Thyroid gland (tissue), 4 donors: ENCODE data around the gene SLC13A3. TPM values are rescaled to one million over a fixed set of nuclear protein-coding genes. Genes with fewer than 3 reads are reported as not detected.

Experiments used
- DNase-seq, 2 donors: peaks; one replicate each; pipeline ENCODE4 v3.0.0-alpha.2; 2019
- H3K27ac ChIP-seq, 3 donors: fragments of 200-600 bp; sonication (generic); 1 replicate in 2 of 3; 2 replicates in 1 of 3; pipeline ENCODE4 v1.5.1; 2016 to 2019; ENCODE audit warnings: mild to moderate bottlenecking in 1 of 3, moderate library complexity in 1 of 3
- H3K27me3 ChIP-seq: fragments of 200-600 bp; sonication (generic); one replicate; pipeline ENCODE4 v1.5.1; 2019
- H3K36me3 ChIP-seq, 2 donors: fragments of 200-600 bp; sonication (generic); one replicate each; pipeline ENCODE4 v1.5.1; 2016 to 2019
- H3K4me1 ChIP-seq, 2 donors: fragments of 200-600 bp; sonication (generic); one replicate each; pipeline ENCODE4 v1.5.1; 2017 to 2019
- H3K4me3 ChIP-seq, 3 donors: fragments of 200-600 bp; sonication (generic); replicated peaks in 1 of 3; 1 replicate in 2 of 3; 2 replicates in 1 of 3; pipeline ENCODE4 v1.5.1; 2016; ENCODE audit warnings: mild to moderate bottlenecking in 1 of 3
- H3K9me3 ChIP-seq: fragments of 200-600 bp; sonication (generic); one replicate; pipeline ENCODE4 v1.5.1; 2017
- POLR2A ChIP-seq, 2 donors: fragments of 450-650 bp; IDR thresholded peaks; one replicate each; pipeline ENCODE4 v1.6.1; 2017; ENCODE audit warnings: antibody characterized with exemption in 2 of 2, mild to moderate bottlenecking in 2 of 2, moderate library complexity in 1 of 2
- WGBS, 2 donors: methylation state at CpG; one replicate each; pipeline ENCODE4 v1.1.5; 2017; 5-methylcytosine and 5-hydroxymethylcytosine counted together
- intact Hi-C: fragments of 100-400 bp; cut with DNase I; formaldehyde crosslinking; loops from one replicate; pipeline ENCODE4 v1.15.1; 2023
- total RNA-seq, 4 donors: library from RNA; depleted of rRNA; stranded (reverse); fragments of >200 nt; gene quantifications; one replicate each; pipeline ENCODE4 v1.2.3, GENCODE V29; 2016
- TF ChIP-seq, protein P1 (sequence below), 6 experiments: fragments of 200-600 bp in 3 of 6; fragments of 450-650 bp in 3 of 6; sonication (generic) in 3 of 6; IDR thresholded peaks; one replicate each; pipeline ENCODE4 v1.5.1; 2016 to 2019; ENCODE audit warnings: antibody characterized with exemption in 6 of 6, mild to moderate bottlenecking in 2 of 6, inconsistent platforms in 1 of 6, moderate library complexity in 1 of 6

The SLC13A3 gene
- total RNA-seq, 4 donors from 2014 or later = 1.8 to 4.2 (median 2.1) TPM

- WGBS, 2 donors = 62 to 73% methylated on average over 4 of the region's 4 CpGs
- TF ChIP-seq POLR2A (IDR thresholded peaks at IDR 0.05) = no peak
- TF ChIP-seq, protein P1, sequence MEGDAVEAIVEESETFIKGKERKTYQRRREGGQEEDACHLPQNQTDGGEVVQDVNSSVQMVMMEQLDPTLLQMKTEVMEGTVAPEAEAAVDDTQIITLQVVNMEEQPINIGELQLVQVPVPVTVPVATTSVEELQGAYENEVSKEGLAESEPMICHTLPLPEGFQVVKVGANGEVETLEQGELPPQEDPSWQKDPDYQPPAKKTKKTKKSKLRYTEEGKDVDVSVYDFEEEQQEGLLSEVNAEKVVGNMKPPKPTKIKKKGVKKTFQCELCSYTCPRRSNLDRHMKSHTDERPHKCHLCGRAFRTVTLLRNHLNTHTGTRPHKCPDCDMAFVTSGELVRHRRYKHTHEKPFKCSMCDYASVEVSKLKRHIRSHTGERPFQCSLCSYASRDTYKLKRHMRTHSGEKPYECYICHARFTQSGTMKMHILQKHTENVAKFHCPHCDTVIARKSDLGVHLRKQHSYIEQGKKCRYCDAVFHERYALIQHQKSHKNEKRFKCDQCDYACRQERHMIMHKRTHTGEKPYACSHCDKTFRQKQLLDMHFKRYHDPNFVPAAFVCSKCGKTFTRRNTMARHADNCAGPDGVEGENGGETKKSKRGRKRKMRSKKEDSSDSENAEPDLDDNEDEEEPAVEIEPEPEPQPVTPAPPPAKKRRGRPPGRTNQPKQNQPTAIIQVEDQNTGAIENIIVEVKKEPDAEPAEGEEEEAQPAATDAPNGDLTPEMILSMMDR (IDR thresholded peaks at IDR 0.05) = no peak
Observed at GRCh38 chr20:46647469-46647868, 3.8 kb downstream of the SLC13A3 start.

DNA sequence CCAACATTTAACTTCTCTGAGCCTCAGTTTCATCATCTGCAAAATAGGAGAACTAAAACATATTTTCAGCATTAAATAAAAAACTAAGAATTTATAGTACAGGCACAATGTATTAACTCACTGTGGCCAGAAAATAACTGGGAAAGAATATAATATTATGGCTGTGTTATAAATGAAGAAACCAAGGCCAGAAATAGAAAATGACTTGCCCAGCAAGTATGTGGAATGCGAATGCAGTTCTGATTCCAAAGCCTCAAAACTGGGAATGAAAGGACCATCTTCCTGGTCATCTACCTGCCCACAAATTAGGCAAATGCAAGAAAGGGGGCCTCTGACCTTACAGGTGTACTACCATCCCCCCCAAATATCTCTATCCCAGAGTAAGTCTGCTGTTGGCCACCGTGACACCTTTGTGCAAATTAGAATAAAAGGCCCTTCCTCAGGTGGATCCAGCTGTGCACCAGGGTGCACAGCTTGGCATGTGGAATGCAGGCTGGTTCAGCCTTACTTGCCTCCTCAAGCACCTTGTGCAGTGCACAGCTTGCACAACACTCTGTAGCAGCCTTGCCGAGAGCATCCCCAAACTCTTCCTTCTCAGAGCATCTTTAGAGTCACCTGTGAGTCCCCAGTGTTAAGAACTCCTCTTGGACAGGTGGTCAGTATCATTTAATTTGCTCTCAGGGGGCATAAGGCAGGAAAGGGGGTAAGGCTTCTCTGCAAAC is 4.4 kb downstream of the SLC13A3 start:
- Histone ChIP-seq H3K36me3 (no peaks in the 10 kb centered on the region), H3K4me3 (no peak overlapping the region), H3K27ac (no peak overlapping the region), H3K9me3 (no peaks in the 10 kb centered on the region), H3K27me3 (no peaks in the 10 kb centered on the region), H3K4me1 (no peaks in the 10 kb centered on the region)
- 92 to 98% methylated on average over 3 of the region's 3 CpGs for WGBS, 2 donors
- TF ChIP-seq, protein P1 (IDR thresholded peaks at IDR 0.05) = no peak
- no peak for TF ChIP-seq POLR2A (IDR thresholded peaks at IDR 0.05)
- intact Hi-C loops = no loop called here
- no peak for DNase-seq

More at GRCh38 chr20:46647469-46647868, 3.8 kb downstream of the SLC13A3 start:
- Histone ChIP-seq H3K9me3 (no peaks in the 10 kb centered on the region), H3K4me1 (no peaks in the 10 kb centered on the region), H3K27ac (no peak overlapping the region), H3K4me3 (no peak overlapping the region), H3K27me3 (no peaks in the 10 kb centered on the region), H3K36me3 (no peaks in the 10 kb centered on the region)
- intact Hi-C loops = no loop called here
- DNase-seq = no peak

DNA sequence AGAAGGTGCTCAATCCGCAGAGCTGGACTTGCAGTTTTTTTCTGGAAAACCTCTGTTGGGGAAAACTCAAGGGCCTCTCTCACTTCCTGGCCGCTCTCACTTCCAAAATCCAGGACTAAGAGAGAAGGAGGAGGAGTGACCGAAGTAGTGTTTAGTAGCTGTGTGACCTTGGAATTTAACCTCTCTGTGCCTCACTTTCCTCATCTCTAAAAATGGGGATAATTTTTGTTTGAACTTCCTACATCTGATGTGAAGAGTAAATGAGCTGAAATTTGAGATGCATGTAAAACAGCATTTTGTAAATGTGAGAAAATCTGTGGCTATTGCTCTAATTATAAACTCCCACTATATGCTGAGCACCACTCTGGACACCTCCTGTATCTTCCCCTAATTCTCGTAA is 5.1 kb downstream of the SLC13A3 start:
- 70 to 71% methylated on average over 4 of the region's 4 CpGs for WGBS, 2 donors
- Histone ChIP-seq H3K4me3 (no peak overlapping the region), H3K36me3 (no peaks in the 10 kb centered on the region), H3K4me1 (no peaks in the 10 kb centered on the region), H3K9me3 (no peaks in the 10 kb centered on the region), H3K27ac (no peak overlapping the region), H3K27me3 (no peaks in the 10 kb centered on the region)
- intact Hi-C loops = no loop called here
- TF ChIP-seq POLR2A (IDR thresholded peaks at IDR 0.05) = no peak
- TF ChIP-seq, protein P1 (IDR thresholded peaks at IDR 0.05) = no peak
- DNase-seq = no peak

- H3K27ac ChIP-seq = no peak overlapping the region
- no peaks in the 10 kb centered on the region for H3K36me3 ChIP-seq
- no peak for DNase-seq
- H3K9me3 ChIP-seq = no peaks in the 10 kb centered on the region
- H3K4me1 ChIP-seq = no peaks in the 10 kb centered on the region
- H3K27me3 ChIP-seq = no peaks in the 10 kb centered on the region
- 80 to 100% methylated on average over 1 of the region's 1 CpG for WGBS, 2 donors
- intact Hi-C loops = no loop called here
- TF ChIP-seq, protein P1 (IDR thresholded peaks at IDR 0.05) = no peak
- H3K4me3 ChIP-seq = no peak overlapping the region
Observed at GRCh38 chr20:46644733-46645132, 6.5 kb downstream of the SLC13A3 start.

GRCh38 chr20:46644160-46644559 is 7.1 kb downstream of the SLC13A3 start:
- no peaks in the 10 kb centered on the region for H3K9me3 ChIP-seq
- no peaks in the 10 kb centered on the region for H3K4me1 ChIP-seq
- intact Hi-C loops = no loop called here
- H3K36me3 ChIP-seq = no peaks in the 10 kb centered on the region
- no peaks in the 10 kb centered on the region for H3K27me3 ChIP-seq
- no peak for DNase-seq
- no peak overlapping the region for H3K4me3 ChIP-seq
- no peak for TF ChIP-seq POLR2A (IDR thresholded peaks at IDR 0.05)
- TF ChIP-seq, protein P1 (IDR thresholded peaks at IDR 0.05) = no peak
- 96 to 97% methylated on average over 3 of the region's 3 CpGs for WGBS, 2 donors
- H3K27ac ChIP-seq = no peak overlapping the region
